ENCODE measurements around the gene MTO1. TPM values are rescaled to one million over a fixed set of nuclear protein-coding genes. Genes with fewer than 3 reads are reported as not detected.
"Not testable (repeated sequence)": the region's sequence is repeated elsewhere in the genome, so short reads cannot be mapped to it uniquely, and the experiment has no call there.

Gene MTO1
- total RNA-seq, 1 donor from 2014 or later = 35.5 TPM

GRCh38 chr6:73525546-73526330 is 64.2 kb downstream of the MTO1 start:
- no peak for DNase-seq
- Mint-ChIP-seq H3K4me1 (peaks cover 13% of the 10 kb centered on the region), H3K36me3 (ENCODE audit: low read depth) (peaks cover 6% of the 10 kb centered on the region), H3K9me3 (no peaks in the 10 kb centered on the region), H3K4me3 (no peak overlapping the region), H3K27me3 (peaks cover 12% of the 10 kb centered on the region), H3K27ac (no peak overlapping the region)
- intact Hi-C loops (cut with micrococcal nuclease) = no loop called here

- intact Hi-C loops (cut with micrococcal nuclease) = no loop called here
- no peak for DNase-seq
- peaks cover 11% of the 10 kb centered on the region for H3K27me3 Mint-ChIP-seq
- H3K9me3 Mint-ChIP-seq = no peaks in the 10 kb centered on the region
- H3K4me1 Mint-ChIP-seq = peaks cover 3% of the 10 kb centered on the region
- H3K36me3 Mint-ChIP-seq (ENCODE audit: low read depth) = no peaks in the 10 kb centered on the region
- no peak overlapping the region for H3K27ac Mint-ChIP-seq
- H3K4me3 Mint-ChIP-seq = no peak overlapping the region
Measured at GRCh38 chr6:73528897-73529296, 67.4 kb downstream of the MTO1 start.

DNA sequence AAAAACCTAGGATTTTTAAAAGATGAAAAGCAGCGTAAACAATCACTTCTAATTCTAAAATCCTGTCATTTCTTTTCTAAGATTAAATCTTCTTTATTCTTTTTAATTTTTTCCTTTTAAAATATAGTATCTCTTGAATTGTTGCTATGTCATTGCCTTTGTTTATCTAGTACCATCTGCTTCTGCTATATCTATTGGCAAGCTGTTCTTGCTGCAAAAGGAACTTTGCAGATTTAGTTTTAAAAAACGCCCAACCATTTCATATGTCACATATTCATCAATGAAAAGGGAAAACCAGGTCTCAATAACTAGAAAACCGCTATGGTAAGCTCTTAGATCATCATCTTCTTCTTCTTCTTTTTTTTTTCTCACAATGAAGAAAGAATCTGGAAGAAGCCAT is 70.8 kb downstream of the MTO1 start:
- Mint-ChIP-seq H3K27me3 (peaks cover 16% of the 10 kb centered on the region), H3K9me3 (no peaks in the 10 kb centered on the region), H3K4me1 (no peaks in the 10 kb centered on the region), H3K36me3 (ENCODE audit: low read depth) (no peaks in the 10 kb centered on the region), H3K27ac (no peak overlapping the region), H3K4me3 (no peak overlapping the region)
- intact Hi-C loops (cut with micrococcal nuclease) = no loop called here
- DNase-seq = no peak

- H3K27ac Mint-ChIP-seq = no peak overlapping the region
- DNase-seq = no peak
- intact Hi-C loops (cut with micrococcal nuclease) = no loop called here
- H3K27me3 Mint-ChIP-seq = peaks cover 8% of the 10 kb centered on the region
- H3K4me3 Mint-ChIP-seq = no peak overlapping the region
- no peaks in the 10 kb centered on the region for H3K4me1 Mint-ChIP-seq
- no peaks in the 10 kb centered on the region for H3K36me3 Mint-ChIP-seq (ENCODE audit: low read depth)
- no peaks in the 10 kb centered on the region for H3K9me3 Mint-ChIP-seq
Measured at GRCh38 chr6:73534628-73535027, 73.1 kb downstream of the MTO1 start.

- Mint-ChIP-seq H3K9me3 (no peaks in the 10 kb centered on the region), H3K36me3 (ENCODE audit: low read depth) (no peaks in the 10 kb centered on the region), H3K27me3 (peaks cover 5% of the 10 kb centered on the region), H3K4me3 (no peak overlapping the region), H3K4me1 (no peaks in the 10 kb centered on the region), H3K27ac (no peak overlapping the region)
- intact Hi-C loops (cut with micrococcal nuclease) = no loop called here
- no peak for DNase-seq
Measured at GRCh38 chr6:73537677-73538076, 76.1 kb downstream of the MTO1 start.

- Mint-ChIP-seq H3K4me3 (no peak overlapping the region), H3K27me3 (peaks cover 5% of the 10 kb centered on the region), H3K9me3 (no peaks in the 10 kb centered on the region), H3K27ac (no peak overlapping the region), H3K36me3 (ENCODE audit: low read depth) (no peaks in the 10 kb centered on the region), H3K4me1 (no peaks in the 10 kb centered on the region)
- DNase-seq = no peak
- intact Hi-C loops (cut with micrococcal nuclease) = no loop called here
Measured at GRCh38 chr6:73538116-73538779, 76.7 kb downstream of the MTO1 start.

GRCh38 chr6:73542481-73542880 is 80.9 kb downstream of the MTO1 start:
- H3K4me3 Mint-ChIP-seq; intact Hi-C loops (cut with micrococcal nuclease); DNase-seq; H3K27me3 Mint-ChIP-seq; H3K27ac Mint-ChIP-seq; H3K4me1 Mint-ChIP-seq; H3K36me3 Mint-ChIP-seq (ENCODE audit: low read depth); H3K9me3 Mint-ChIP-seq: not testable (repeated sequence)

DNA sequence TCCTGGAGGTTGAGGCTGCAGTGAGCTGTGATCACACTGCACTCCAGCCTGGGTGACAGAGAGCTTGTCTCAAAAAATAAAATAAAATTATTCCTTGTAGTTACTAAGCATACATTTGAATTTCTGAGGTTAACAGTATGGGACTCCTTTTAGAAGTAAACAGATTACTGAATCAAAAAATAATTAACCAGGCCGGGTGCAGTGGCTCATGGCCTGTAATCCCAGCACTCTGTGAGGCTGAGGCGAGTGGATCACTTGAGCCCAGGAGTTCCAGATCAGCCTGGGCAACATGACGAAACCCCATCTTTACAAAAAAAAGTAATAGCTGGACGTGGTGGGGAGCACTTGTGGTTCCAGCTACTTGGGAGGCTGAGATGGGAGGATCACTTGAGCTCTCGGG is 81.4 kb downstream of the MTO1 start:
- no peak overlapping the region for H3K27ac Mint-ChIP-seq
- H3K4me3 Mint-ChIP-seq = no peak overlapping the region
- H3K4me1 Mint-ChIP-seq = peaks cover 2% of the 10 kb centered on the region
- no peaks in the 10 kb centered on the region for H3K36me3 Mint-ChIP-seq (ENCODE audit: low read depth)
- no peaks in the 10 kb centered on the region for H3K9me3 Mint-ChIP-seq
- DNase-seq = no peak
- intact Hi-C loops (cut with micrococcal nuclease) = no loop called here
- H3K27me3 Mint-ChIP-seq = peaks cover 5% of the 10 kb centered on the region

DNA sequence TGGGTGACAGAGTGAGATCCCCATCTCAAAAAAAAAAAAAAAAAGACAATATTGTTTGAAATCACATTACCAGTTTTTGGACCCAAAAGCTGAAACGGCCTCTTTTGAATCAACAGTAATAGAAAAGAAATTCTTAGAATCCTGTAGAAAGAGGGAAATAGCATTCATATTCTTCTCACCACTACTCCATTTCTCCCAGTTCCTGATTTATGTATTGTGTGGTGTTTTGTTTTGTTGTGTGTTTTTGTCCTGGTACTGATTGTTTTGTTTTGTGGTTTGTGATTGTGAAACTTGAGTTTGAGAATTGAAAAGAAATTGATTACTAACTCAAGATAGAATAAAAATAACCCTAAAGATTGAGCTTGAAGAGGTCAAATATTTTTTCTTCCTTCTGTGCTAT is 85.5 kb downstream of the MTO1 start:
- intact Hi-C loops (cut with micrococcal nuclease) = no loop called here
- peaks cover 5% of the 10 kb centered on the region for H3K27me3 Mint-ChIP-seq
- no peaks in the 10 kb centered on the region for H3K36me3 Mint-ChIP-seq (ENCODE audit: low read depth)
- no peaks in the 10 kb centered on the region for H3K9me3 Mint-ChIP-seq
- no peak overlapping the region for H3K27ac Mint-ChIP-seq
- H3K4me1 Mint-ChIP-seq = peaks cover 2% of the 10 kb centered on the region
- H3K4me3 Mint-ChIP-seq = no peak overlapping the region
- DNase-seq = no peak

DNA sequence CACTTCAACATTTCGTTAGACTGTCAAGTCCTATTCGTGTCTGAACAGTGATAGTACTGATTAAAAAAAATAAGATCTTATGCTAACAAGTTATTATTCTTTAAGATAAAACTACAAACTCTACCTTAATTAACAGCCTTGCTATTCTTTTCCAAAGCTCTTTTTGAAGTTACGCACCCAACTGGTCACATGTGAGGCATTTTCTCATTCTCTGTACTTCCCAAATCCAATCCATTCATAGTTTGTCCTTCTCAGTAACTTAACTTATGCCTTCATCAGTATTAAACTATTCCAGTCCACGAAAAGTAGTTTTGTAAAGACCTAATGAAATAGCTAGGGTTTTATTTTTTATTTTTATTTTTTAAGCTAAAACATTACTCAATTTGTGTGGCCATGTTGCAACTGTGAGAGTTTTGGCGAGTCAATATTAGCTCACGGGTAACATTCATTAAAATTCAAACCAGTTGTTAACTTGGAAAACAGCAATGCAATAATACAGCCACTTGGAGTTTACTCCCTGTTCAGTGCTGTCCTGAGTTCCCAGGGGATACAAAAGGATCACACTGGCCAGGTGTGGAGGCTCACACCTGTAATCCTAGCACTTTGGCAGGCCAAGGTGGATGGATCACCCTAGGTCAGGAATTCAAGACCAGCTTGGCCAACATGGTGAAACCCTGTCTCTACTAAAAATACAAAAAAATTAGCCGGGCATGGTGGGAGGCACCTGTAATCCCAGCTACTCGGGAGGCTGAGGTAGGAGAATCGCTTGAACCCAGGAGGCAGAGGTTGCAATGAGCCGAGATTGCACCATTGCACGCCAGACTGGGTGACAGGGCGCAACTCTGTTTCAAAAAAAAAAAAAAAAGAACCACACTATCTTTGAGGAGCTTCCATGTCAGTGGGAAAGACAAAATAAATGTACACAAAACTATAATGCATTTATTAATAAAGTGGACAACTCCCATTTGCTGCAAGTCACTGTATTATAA is 87.2 kb downstream of the MTO1 start:
- H3K27me3 Mint-ChIP-seq = peaks cover 5% of the 10 kb centered on the region
- peaks cover 2% of the 10 kb centered on the region for H3K4me1 Mint-ChIP-seq
- H3K4me3 Mint-ChIP-seq = no peak overlapping the region

GRCh38 chr6:73551115-73551514 is 89.6 kb downstream of the MTO1 start:
- intact Hi-C loops (cut with micrococcal nuclease); H3K27me3 Mint-ChIP-seq; DNase-seq; H3K9me3 Mint-ChIP-seq; H3K27ac Mint-ChIP-seq; H3K4me3 Mint-ChIP-seq; H3K4me1 Mint-ChIP-seq; H3K36me3 Mint-ChIP-seq (ENCODE audit: low read depth): not testable (repeated sequence)

More for the DNA sequence above, 87.2 kb downstream of the MTO1 start:
- Mint-ChIP-seq H3K36me3 (ENCODE audit: low read depth) (no peaks in the 10 kb centered on the region), H3K27ac (no peak overlapping the region), H3K9me3 (no peaks in the 10 kb centered on the region)
- intact Hi-C loops (cut with micrococcal nuclease) = no loop called here
- DNase-seq = no peak

DNA sequence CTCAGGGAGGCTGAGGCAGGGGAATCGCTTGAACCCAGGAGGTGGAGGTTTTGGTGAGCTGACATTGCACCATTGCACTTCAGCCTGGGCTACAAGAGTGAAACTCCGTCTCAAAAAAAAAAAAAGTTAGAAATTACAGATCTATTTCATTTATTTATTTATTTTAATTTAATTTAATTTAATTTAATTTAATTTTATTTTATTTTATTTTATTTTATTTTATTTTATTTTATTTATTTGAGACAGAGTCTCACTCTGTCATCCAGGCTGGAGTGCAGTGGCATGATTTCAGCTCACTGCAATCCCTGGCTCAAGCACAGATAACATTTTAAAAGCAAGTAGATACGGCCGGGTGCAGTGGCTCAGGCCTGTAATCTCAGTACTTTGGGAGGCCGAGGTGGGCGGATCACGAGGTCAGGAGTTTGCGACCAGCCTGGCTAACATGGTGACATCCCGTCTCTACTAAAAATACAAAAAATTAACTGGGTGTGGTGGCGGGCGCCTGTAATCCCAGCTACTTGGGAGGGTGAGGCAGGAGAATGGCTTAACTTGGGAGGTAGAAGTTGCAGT is 93.9 kb downstream of the MTO1 start:
- H3K4me1 Mint-ChIP-seq; H3K9me3 Mint-ChIP-seq; H3K36me3 Mint-ChIP-seq (ENCODE audit: low read depth); DNase-seq; H3K4me3 Mint-ChIP-seq; intact Hi-C loops (cut with micrococcal nuclease); H3K27me3 Mint-ChIP-seq; H3K27ac Mint-ChIP-seq: not testable (repeated sequence)

DNA sequence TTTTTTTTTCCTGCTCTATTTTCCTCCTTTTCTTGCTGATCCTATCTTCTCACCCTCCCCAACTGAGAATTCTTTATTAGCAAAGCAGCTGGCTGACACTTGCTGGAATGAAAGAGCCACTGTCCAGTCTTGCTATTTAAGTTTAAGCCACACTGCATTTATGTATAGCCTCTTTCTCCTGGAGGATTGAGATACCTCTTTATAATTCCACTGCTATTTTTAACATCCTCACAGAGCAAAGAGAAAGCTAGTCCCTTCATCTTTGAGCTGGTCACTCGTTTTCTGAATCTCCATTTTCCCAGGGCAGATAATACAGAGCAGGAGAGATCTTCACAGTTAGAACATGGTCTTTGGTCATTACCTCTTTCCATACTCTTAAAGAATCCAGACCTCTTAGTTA is 95.3 kb downstream of the MTO1 start:
- H3K27me3 Mint-ChIP-seq = no peaks in the 10 kb centered on the region
- H3K9me3 Mint-ChIP-seq = no peaks in the 10 kb centered on the region
- intact Hi-C loops (cut with micrococcal nuclease) = no loop called here
- H3K27ac Mint-ChIP-seq = no peak overlapping the region
- DNase-seq = no peak
- no peak overlapping the region for H3K4me3 Mint-ChIP-seq
- no peaks in the 10 kb centered on the region for H3K4me1 Mint-ChIP-seq
- H3K36me3 Mint-ChIP-seq (ENCODE audit: low read depth) = no peaks in the 10 kb centered on the region

Measured in activated CD4-positive, alpha-beta T cell treated with anti-CD3 and anti-CD28 coated beads, Interleukin-2, amount 10 ng/mL, durations not matched to agents 24 days and 14 days (primary cell).